Karpas-422 (cell line): ENCODE measurements around the gene DNM2. TPM values are rescaled to one million over a fixed set of nuclear protein-coding genes. Genes with fewer than 3 reads are reported as not detected.
"Not testable (repeated sequence)": the region's sequence is repeated elsewhere in the genome, so short reads cannot be mapped to it uniquely, and the experiment has no call there.

Experiments
- DNase-seq: peaks from one replicate; pipeline ENCODE4 v3.0.0-alpha.2; 2015
- H2AFZ ChIP-seq: fragments of 200-600 bp; sonication (generic); 2 replicates; pipeline ENCODE4 v1.6.1; 2014; ENCODE audit warnings: antibody characterized with exemption, low read length, mixed read lengths
- H3K27ac ChIP-seq: fragments of 200-600 bp; sonication (generic); 2 replicates; pipeline ENCODE4 v1.5.1; 2014; ENCODE audit warnings: mild to moderate bottlenecking, low read length, moderate library complexity
- H3K27me3 ChIP-seq: fragments of 200-600 bp; sonication (generic); 2 replicates; pipeline ENCODE4 v1.6.1; 2014; ENCODE audit warnings: low read length, mixed read lengths
- H3K36me3 ChIP-seq: fragments of 200-600 bp; sonication (generic); 2 replicates; pipeline ENCODE4 v1.6.1; 2014; ENCODE audit warnings: low read length, mixed read lengths; ENCODE audit not compliant: insufficient read depth
- H3K4me1 ChIP-seq: fragments of 200-600 bp; sonication (generic); 2 replicates; pipeline ENCODE4 v1.6.1; 2014; ENCODE audit warnings: mild to moderate bottlenecking, low read length, mixed read lengths
- H3K4me2 ChIP-seq: fragments of 200-600 bp; sonication (generic); 2 replicates; pipeline ENCODE4 v1.6.1; 2014; ENCODE audit warnings: low read length, low read depth, mild to moderate bottlenecking; ENCODE audit not compliant: poor library complexity, severe bottlenecking
- H3K4me3 ChIP-seq: fragments of 200-600 bp; sonication (generic); 2 replicates; pipeline ENCODE4 v1.5.1; 2014; ENCODE audit warnings: mild to moderate bottlenecking, antibody characterized with exemption, low read length, mixed read lengths
- H3K79me2 ChIP-seq: fragments of 200-600 bp; sonication (generic); 2 replicates; pipeline ENCODE4 v1.6.1; 2014; ENCODE audit warnings: mild to moderate bottlenecking, low read length, mixed read lengths
- H3K9ac ChIP-seq: fragments of 200-600 bp; sonication (generic); 2 replicates; pipeline ENCODE4 v1.6.0; 2014; ENCODE audit warnings: low read length
- H3K9me2 ChIP-seq: fragments of 200-600 bp; sonication (generic), shearing (Covaris generic); replicated peaks from 2 replicates; pipeline ENCODE4 v1.6.0; 2014; ENCODE audit warnings: mild to moderate bottlenecking, low read length, moderate library complexity; ENCODE audit not compliant: insufficient read depth
- H3K9me3 ChIP-seq: fragments of 300-700, 200-600 bp; sonication (generic); 2 replicates; pipeline ENCODE4 v1.6.1; 2014; ENCODE audit warnings: low read length, mixed read lengths
- H4K20me1 ChIP-seq: fragments of 200-600 bp; sonication (generic); 2 replicates; pipeline ENCODE4 v1.6.1; 2014; ENCODE audit warnings: mild to moderate bottlenecking, antibody characterized with exemption, low read length, low read depth; ENCODE audit not compliant: insufficient read depth
- total RNA-seq: library from RNA; depleted of rRNA; stranded (reverse); fragments of >200 nt; shearing (Covaris generic); gene quantifications from 2 replicates; pipeline ENCODE4 v1.2.3, GENCODE V29; 2014; ENCODE audit warnings: low replicate concordance

Gene DNM2
- total RNA-seq, 1 experiment from 2014 or later = 91.1 TPM

DNA sequence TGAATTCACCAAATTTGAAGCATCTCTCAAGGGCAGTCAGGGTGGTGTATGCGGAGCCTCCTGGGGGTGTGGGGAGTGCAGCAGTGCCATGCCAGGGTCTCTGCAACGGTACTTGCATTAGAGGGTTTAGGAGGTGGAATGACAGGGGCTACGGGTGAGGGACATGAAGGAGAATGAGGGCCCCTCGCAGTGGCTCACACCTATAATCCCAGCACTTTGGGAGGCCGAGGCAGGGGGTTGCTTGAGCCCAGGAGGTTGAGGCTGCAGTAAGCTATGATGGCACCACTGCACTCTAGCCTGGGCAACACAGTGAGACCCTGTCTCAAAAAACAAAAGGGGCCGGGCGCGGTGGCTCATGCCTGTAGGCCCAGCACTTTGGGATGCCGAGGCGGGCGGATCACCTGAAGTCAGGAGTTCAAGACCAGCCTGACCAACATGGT, 152.0 kb downstream of the DNM2 start:
- H3K9me2 ChIP-seq, H3K36me3 ChIP-seq, H3K9ac ChIP-seq, H3K27me3 ChIP-seq, H2AFZ ChIP-seq, H3K4me2 ChIP-seq, H4K20me1 ChIP-seq, DNase-seq, H3K9me3 ChIP-seq: not testable (repeated sequence)
- Histone ChIP-seq H3K79me2 (peaks cover 31% of the 10 kb centered on the region), H3K27ac (peak overlapping the region; percentile 94), H3K4me1 (peaks cover 56% of the 10 kb centered on the region), H3K4me3 (peak overlapping the region; percentile 72; the same call in 1 of the 2 replicates)

DNA sequence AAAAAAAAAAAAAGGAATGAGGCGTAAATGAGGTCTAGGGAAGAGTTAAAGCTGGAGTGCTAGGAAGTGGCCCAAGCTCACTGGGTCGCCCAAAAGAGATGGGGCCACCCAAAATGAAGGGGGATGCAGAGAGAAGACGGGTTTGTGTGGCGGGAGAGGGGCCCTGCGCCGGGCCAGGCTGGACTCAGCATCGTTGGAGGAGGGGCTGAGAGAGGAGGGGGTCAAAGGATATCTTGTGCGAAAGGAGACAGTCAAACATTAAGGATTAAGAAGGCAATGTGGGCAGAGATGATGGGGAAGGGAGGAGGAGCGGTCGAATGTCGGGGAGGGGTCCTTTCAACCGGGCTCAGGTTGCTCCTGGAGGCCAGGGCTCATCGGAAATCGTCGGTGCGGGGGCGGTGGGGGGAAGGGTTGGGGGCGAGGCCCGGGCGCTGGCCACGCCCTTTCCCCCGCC, 152.6 kb downstream of the DNM2 start:
- Histone ChIP-seq H3K4me1 (peaks cover 59% of the 10 kb centered on the region), H3K27me3 (no peaks in the 10 kb centered on the region), H4K20me1 (no peaks in the 10 kb centered on the region), H3K4me3 (peak overlapping the region; percentile 72), H3K9me3 (no peaks in the 10 kb centered on the region), H3K27ac (peak overlapping the region; percentile 82), H3K4me2 (peak overlapping the region; percentile 90), H3K36me3 (0 out of 2 replicates have a peak, but pooled peaks cover 3% of the 10 kb centered on the region), H3K9ac (peak overlapping the region; percentile 76), H2AFZ (no peak overlapping the region), H3K9me2 (no peaks in the 10 kb centered on the region), H3K79me2 (peaks cover 37% of the 10 kb centered on the region)
- DNase-seq = no peak

DNA sequence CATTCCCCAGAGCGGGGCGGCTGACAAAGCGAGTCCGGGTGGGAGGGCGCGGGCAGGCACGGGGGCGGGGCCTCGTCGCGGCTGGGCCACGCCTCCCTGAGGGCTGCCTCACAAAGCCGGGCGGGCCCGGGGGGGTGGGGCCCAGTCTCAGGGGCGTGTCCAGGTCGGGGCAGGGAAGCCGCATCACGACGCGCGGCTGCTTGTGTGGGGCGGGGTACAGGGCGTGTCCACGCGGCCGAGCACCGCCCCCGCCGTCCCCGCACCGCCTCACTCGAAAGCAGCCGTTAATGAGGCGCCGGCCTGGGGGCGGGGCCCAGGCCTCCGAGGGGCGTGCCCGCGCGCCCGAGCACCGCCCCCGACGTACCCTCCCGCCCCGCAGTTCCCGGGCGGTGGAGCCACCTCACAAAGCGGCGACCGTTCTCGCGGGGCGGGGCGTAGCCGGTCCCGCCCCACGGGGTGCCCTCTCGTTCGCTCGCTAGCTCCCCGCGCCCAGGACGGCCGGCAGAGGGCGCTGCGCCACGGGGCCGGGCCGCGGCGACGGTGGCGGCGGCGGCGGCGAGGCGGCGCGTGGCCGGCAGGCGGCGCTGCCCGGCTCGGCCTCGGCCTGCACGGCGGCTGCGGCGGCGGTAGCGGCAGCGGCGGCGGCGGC, 153.2 kb downstream of the DNM2 start, which contains the start of gene CARM1:
Gene CARM1 (plus strand): TSS at position 599 of the 649 bp plus-strand sequence. CDS start 150 bp downstream, outside the sequence.
- Histone ChIP-seq H3K9me2 (no peaks in the 10 kb centered on the region), H3K36me3 (0 out of 2 replicates have a peak, but pooled peaks cover 3% of the 10 kb centered on the region), H3K27ac (peak within 1 kb of the TSS; percentile 86), H3K4me3 (peak within 1 kb of the TSS; percentile 94), H2AFZ (no peak within 1 kb of the TSS), H3K9ac (peak within 1 kb of the TSS; percentile 99), H4K20me1 (no peaks in the 10 kb centered on the region), H3K27me3 (no peaks in the 10 kb centered on the region), H3K79me2 (peaks cover 43% of the 10 kb centered on the region), H3K9me3 (no peaks in the 10 kb centered on the region), H3K4me2 (peak within 1 kb of the TSS; percentile 99), H3K4me1 (peaks cover 60% of the 10 kb centered on the region)
- DNase-seq = peak; percentile 99

DNA sequence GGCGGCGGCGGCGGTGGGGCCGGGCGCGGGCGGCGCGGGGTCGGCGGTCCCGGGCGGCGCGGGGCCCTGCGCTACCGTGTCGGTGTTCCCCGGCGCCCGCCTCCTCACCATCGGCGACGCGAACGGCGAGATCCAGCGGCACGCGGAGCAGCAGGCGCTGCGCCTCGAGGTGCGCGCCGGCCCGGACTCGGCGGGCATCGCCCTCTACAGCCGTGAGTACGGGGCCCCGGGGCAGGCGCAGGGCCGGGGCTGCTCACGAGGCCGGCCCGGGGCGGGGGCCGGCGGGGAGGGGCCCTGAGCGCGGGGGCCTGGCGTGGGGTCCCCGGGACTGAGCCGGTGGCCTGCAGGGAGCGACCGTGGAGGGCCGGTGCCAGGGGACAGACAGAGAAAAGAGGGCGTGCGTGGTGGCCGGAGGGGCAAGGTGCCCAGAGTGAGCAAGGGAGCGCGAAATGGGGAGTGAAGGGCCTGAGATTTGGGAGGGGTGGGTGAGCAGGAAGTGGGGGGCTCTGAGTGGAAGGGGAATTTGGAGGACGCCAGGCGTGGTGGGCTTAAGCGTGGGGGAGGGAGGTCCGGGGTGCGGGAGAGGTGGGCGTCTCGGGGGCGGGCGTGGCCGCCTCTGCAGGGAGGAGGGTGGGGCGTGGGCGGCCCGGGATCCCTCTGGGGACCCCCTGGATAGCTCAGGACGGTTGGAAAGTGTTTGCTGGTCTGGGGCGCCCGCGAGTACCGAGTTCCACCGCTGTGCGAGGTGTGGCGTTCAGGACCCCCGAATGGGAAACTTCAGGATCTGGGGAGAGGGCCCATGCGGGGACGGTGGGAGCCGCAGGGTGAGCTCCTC, 154.0 kb downstream of the DNM2 start:
- peak; percentile 79 for DNase-seq
- no peaks in the 10 kb centered on the region for H3K9me3 ChIP-seq
- H3K27ac ChIP-seq = peak overlapping the region; percentile 86
- H3K4me3 ChIP-seq = peak overlapping the region; percentile 94
- 0 out of 2 replicates have a peak, but pooled peaks cover 3% of the 10 kb centered on the region for H3K36me3 ChIP-seq
- H2AFZ ChIP-seq = no peak overlapping the region
- no peaks in the 10 kb centered on the region for H3K9me2 ChIP-seq
- no peaks in the 10 kb centered on the region for H4K20me1 ChIP-seq
- H3K27me3 ChIP-seq = no peaks in the 10 kb centered on the region
- H3K9ac ChIP-seq = peak overlapping the region; percentile 99
- peaks cover 51% of the 10 kb centered on the region for H3K79me2 ChIP-seq
- peak overlapping the region; percentile 99 for H3K4me2 ChIP-seq
- peaks cover 68% of the 10 kb centered on the region for H3K4me1 ChIP-seq

DNA sequence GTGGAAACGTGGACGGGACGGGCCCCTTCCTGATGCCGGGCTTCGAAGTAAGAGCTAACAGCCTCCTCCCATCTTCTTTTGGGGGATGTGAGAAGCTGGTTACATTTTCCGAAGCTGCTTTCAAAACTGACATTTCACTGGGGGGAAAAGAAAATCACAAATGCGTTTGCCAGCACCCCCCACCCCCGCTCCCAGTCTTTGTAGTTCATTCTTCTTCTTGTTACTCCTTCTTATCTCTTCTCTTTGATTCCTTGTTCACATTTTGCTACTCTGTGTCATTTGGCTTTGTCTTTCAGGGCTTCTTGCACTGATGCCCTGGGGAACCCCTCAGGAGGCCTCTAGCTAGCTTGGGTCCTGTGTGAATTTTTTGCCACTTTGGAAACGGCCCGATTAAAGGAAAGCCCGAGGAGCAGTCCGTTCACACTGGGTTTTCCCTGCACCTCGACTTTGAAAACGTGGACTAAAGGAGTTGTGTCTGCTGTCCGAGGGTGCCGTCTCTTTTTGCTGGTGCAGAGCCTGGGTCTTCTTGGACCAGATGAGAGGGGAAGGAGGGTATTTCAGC, 154.7 kb downstream of the DNM2 start:
- no peaks in the 10 kb centered on the region for H3K9me2 ChIP-seq
- peak; percentile 59 for DNase-seq
- peaks cover 57% of the 10 kb centered on the region for H3K79me2 ChIP-seq
- H3K27me3 ChIP-seq = no peaks in the 10 kb centered on the region
- H3K4me2 ChIP-seq = peak overlapping the region; percentile 99
- peak overlapping the region; percentile 94 for H3K4me3 ChIP-seq
- 0 out of 2 replicates have a peak, but pooled peaks cover 3% of the 10 kb centered on the region for H3K36me3 ChIP-seq
- peak overlapping the region; percentile 86 for H3K27ac ChIP-seq
- H3K9me3 ChIP-seq = no peaks in the 10 kb centered on the region
- H2AFZ ChIP-seq = no peak overlapping the region
- no peaks in the 10 kb centered on the region for H4K20me1 ChIP-seq
- peak overlapping the region; percentile 99 for H3K9ac ChIP-seq
- H3K4me1 ChIP-seq = peaks cover 66% of the 10 kb centered on the region

DNA sequence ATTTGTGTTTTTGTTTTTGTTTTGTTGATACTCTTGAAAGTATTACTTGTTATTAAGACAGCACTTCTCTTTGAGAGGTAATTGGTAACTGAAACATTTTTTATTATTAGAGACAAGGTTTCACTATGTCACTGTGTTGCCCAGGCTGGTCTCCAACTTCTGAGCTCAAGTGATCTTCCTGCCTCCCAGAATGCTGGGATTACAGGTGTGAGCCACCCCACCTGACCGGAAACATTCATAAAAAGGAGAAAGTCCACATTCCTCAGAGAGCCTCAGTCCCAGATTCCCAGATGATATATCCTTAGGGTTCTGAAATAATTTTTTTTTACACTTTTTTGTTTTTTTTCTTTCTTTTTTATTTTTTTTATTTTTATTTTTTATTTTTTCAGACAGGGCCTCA, 156.1 kb downstream of the DNM2 start:
- no peak overlapping the region for H3K4me3 ChIP-seq
- H3K79me2 ChIP-seq = peaks cover 71% of the 10 kb centered on the region
- H3K4me1 ChIP-seq = peaks cover 66% of the 10 kb centered on the region

DNA sequence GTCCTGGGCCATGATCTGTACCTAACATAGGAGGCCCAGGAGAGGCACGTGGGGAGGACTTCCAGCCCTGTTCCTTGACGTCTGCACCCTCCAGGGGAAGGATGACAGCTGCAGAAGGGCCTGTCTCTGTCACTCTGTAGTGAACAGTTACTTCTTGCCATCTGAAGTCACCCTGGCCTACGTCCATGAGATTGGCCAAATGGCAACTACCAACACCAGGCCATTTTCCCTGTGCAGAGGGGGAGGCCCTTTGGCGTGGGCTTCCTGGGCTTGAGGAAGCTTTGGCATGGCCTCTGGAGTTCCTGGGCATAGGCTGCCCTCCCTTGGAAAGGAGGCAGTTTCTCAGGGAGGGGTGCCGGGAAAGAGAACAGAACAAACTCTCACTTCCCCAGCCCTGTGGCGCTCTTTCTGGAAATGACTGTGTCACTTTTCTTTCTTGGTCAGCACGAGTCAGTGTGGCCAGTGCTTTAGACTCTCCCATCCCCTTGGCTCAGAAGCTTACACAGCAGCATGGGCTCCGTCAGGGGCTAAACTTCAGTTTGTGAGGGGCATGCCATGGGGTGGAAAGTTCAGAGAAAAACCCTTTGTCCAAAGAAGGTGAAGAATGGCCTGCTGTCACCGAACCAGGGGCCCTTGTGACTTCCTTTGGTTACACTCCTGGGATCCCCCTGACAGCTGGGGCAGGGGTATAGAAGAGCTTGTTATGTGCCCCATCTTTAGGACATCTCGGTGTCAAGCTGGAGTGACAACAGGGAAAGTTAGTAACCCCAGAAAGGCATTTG, 158.8 kb downstream of the DNM2 start:
- no peak for DNase-seq

More for the DNA sequence above, 156.1 kb downstream of the DNM2 start:
- H3K4me2 ChIP-seq = peak overlapping the region; percentile 99
- no peaks in the 10 kb centered on the region for H4K20me1 ChIP-seq
- no peak for DNase-seq
- H3K9me3 ChIP-seq = no peaks in the 10 kb centered on the region
- H3K9ac ChIP-seq = 0 out of 2 replicates have a peak overlapping the region, but pooled peaks have one; percentile 32
- no peaks in the 10 kb centered on the region for H3K9me2 ChIP-seq
- 0 out of 2 replicates have a peak, but pooled peaks cover 3% of the 10 kb centered on the region for H3K36me3 ChIP-seq
- peak overlapping the region; percentile 73 for H3K27ac ChIP-seq
- no peak overlapping the region for H2AFZ ChIP-seq
- no peaks in the 10 kb centered on the region for H3K27me3 ChIP-seq

More for the DNA sequence above, 158.8 kb downstream of the DNM2 start:
- Histone ChIP-seq H3K9ac (no peak overlapping the region; the same call in 1 of the 2 replicates), H3K79me2 (peaks cover 97% of the 10 kb centered on the region), H3K27ac (peak overlapping the region; percentile 30), H3K27me3 (no peaks in the 10 kb centered on the region), H3K9me3 (no peaks in the 10 kb centered on the region), H3K9me2 (no peaks in the 10 kb centered on the region), H3K36me3 (0 out of 2 replicates have a peak, but pooled peaks cover 3% of the 10 kb centered on the region), H2AFZ (no peak overlapping the region), H3K4me3 (no peak overlapping the region), H3K4me1 (peaks cover 70% of the 10 kb centered on the region), H4K20me1 (no peaks in the 10 kb centered on the region), H3K4me2 (peak overlapping the region; percentile 12)
